Fibroblast of pulmonary artery (primary cell): ENCODE data around the gene SH3RF2.

Source experiments
- DNase-seq: peaks from one replicate; pipeline ENCODE4 v3.0.0-alpha.2; 2010; ENCODE audit warnings: low read depth
- H3K4me3 ChIP-seq: replicated peaks from 2 replicates; pipeline ENCODE4 v1.5.1; 2011; ENCODE audit warnings: low read depth, mild to moderate bottlenecking, control low read depth, low read length, moderate library complexity
- TF ChIP-seq, protein P1 (sequence below): IDR thresholded peaks from 2 replicates; pipeline ENCODE4 v1.5.1; 2011; ENCODE audit warnings: mild to moderate bottlenecking, control low read depth, low read length, inconsistent platforms; ENCODE audit errors: missing control alignments

Gene SH3RF2

DNA sequence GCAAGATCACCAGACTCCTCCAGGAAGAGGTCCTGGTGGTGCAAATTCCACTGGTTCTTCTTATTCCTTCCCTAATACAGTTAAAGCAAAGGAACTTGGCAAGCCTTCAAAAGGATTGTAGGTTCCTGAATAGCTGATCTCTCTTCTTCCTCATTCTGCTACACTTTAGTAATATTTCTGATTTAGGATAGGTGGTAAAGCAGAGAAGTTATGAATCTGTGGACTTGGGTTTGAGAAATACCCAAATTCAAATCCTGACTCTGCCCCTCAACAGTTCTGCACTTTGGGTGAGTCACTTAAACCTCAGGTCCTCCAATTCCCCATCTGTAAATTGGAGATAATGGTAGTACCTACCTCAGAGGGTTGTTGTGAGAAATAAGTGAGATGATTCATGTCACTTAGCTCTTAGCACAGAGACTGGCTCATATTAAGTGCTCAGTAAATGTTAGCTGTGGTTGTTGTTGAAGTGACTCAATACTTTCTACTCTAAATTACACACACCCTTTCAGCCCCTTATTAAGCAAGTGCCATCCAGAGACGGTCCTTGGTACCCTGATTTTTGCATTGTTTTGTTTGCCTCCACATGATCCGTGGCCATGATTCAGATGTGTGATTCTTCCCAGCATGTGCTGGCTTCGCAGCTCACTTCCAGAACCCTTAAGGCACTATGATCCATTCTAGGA is 5.2 kb downstream of the SH3RF2 start:
- no peak for DNase-seq
- TF ChIP-seq, protein P1, sequence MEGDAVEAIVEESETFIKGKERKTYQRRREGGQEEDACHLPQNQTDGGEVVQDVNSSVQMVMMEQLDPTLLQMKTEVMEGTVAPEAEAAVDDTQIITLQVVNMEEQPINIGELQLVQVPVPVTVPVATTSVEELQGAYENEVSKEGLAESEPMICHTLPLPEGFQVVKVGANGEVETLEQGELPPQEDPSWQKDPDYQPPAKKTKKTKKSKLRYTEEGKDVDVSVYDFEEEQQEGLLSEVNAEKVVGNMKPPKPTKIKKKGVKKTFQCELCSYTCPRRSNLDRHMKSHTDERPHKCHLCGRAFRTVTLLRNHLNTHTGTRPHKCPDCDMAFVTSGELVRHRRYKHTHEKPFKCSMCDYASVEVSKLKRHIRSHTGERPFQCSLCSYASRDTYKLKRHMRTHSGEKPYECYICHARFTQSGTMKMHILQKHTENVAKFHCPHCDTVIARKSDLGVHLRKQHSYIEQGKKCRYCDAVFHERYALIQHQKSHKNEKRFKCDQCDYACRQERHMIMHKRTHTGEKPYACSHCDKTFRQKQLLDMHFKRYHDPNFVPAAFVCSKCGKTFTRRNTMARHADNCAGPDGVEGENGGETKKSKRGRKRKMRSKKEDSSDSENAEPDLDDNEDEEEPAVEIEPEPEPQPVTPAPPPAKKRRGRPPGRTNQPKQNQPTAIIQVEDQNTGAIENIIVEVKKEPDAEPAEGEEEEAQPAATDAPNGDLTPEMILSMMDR: no peak
- H3K4me3 ChIP-seq: no peak overlapping the region

DNA sequence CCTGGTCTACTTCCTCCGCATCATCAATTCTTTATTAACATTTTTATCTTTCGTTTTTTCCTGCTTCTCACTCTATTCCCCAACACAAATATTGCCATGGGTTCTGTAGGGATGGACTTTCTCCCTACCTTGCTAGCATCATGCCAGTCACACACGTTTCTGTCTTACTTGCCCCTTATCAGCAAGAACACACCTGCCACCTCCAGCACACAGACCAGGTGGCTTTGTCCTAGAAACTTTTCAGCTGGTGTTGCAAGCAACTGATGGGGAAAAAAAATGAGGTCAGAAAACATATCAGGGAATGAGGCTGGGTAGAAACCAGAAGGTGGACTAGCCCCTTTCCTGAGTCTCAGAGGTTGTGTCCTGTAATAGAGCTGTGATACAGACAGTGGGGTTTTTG is 5.8 kb downstream of the SH3RF2 start:
- TF ChIP-seq, protein P1: no peak
- no peak for DNase-seq
- no peak overlapping the region for H3K4me3 ChIP-seq

DNA sequence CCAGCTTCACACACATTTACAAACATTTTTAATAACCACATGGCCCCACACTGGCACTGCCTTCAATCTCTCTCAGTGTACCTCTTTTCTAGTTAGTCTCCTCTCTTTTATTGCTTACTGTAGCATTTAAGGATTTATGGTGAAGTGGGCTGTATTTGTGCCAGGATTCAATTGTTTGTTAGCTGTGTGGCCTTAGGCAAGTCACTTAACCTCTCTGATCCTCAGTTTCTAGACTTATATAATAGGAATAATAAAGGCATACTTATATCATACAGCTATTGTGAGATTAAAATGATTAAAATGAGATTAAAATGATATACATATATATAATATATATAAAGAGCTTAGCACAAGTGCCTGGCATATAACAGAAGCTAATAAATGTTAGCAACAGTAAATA is 6.4 kb downstream of the SH3RF2 start:
- no peak overlapping the region for H3K4me3 ChIP-seq
- no peak for DNase-seq
- TF ChIP-seq, protein P1: no peak

DNA sequence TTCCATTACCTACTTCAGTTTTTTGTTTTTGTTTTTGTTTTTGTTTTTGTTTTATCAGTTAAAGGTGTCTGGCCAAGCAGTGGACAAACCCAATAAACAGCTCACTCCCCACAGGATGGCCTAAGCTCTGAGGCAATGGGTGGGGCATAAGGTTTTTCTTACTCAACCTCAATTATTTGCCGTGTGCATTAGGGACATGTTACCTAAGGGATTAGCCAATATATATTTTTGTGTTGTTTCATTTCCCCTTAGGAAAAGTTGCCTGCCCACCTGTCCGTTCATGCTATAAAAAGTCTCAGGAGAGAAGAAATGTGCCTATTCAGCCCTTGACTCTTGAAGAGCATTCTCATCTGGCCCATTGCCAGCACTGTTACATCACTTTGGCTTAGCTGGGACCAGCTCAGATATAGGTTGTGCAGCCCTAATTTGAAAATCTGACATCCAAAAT is 7.3 kb downstream of the SH3RF2 start:
- H3K4me3 ChIP-seq: no peak overlapping the region
- DNase-seq: peak; percentile 73
- TF ChIP-seq, protein P1: no peak

DNA sequence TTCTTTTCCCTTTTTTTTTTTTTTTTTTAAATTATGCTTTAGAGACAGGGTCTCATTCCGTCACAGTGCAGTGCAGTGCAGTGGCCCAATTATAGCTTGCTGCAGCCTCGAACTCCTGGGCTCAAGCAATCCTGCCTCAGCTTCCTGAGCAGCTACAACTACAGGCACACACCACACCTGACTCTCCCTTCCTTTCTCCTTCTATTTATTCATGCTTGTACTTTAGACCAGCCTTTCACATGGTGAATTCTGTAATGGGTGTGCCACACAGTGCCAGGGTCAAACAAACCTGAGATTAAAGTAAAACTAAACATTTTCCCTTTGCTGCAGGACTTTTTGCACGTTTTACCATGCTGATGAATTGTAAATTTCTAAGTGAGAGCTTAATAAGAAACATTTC is 8.0 kb downstream of the SH3RF2 start:
- TF ChIP-seq, protein P1: no peak
- no peak for DNase-seq
- no peak overlapping the region for H3K4me3 ChIP-seq

DNA sequence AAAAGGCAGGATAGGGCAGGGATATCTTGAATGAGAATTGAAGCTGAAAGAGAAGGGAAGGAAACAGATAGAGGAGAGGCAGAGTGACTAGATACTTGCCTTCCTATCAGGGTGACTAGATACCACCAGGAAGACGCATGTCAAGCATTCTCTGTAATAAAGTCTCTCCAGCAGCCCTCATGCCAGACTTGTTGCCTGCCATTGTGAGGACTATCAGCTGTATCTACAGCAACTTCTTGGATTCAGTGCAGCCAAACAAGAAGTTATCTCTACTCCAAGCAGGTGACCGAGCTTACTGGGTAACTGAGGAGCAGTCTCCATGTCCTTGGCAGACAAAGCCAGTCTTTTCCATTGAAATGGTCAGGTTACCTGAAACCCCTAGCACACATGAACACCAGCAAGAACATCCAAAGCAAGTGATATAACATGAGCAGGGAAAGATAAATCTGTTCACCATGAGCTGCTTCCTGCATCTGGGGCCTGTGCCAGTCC is 9.3 kb downstream of the SH3RF2 start:
- DNase-seq: no peak
- TF ChIP-seq, protein P1: no peak
- H3K4me3 ChIP-seq: no peak overlapping the region

DNA sequence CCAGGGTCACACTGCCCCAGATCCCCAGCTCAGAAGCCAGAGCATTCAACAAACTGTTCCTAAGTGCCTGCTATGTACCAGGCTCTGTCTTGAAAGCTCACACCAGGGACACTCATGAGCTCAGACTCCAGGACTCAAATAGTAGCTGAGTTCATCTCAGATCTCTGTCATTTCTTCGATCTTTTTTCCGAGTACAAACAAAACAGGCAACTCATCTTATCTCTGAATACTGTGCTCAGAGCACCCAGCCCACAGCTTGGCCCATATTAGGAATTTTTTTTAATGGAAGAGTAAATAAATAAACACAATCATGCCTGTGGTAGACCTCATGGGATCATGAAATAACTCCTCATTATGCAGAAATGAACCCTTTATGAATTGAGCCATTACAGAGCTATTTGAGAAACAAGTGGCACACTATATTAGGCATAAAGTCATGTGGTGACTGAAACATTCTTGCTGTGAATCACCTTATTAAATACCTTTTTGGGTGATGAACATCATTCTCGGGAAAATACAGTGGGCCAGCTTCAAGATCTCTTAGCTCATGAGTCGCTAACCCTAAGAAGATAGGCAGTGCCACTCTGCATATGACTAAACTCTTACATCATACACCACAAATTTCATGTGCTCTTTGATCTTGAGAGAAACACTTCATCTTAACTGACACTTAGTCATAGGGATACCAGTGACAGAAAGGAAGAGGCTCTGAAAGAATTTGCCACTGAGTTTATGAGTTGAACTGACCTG is 9.9 kb downstream of the SH3RF2 start:
- TF ChIP-seq, protein P1: no peak
- DNase-seq: peak; percentile 33
- H3K4me3 ChIP-seq: no peak overlapping the region
